Smooth muscle cell (in vitro differentiated cells): ENCODE results near the gene PTPN6. TPM values are rescaled to one million over a fixed set of nuclear protein-coding genes. Genes with fewer than 3 reads are reported as not detected.
A peak's percentile ranks its signal among the peaks of the same experiment; 100 is the strongest.

Experiments
- DNase-seq: peaks from one replicate; lab custom pipeline; 2025; ENCODE audit not compliant: unreplicated experiment; lab: John Stamatoyannopoulos, UW
- H2AFZ ChIP-seq: fragments of 200-600 bp; sonication (generic); 2 replicates; pipeline ENCODE4 v1.6.0; 2016; ENCODE audit warnings: antibody characterized with exemption, low read depth, mild to moderate bottlenecking
- H3F3A ChIP-seq: fragments of 200-600 bp; sonication (generic); 2 replicates; pipeline ENCODE4 v1.6.0; 2017; ENCODE audit warnings: antibody characterized with exemption, low read depth
- H3K27ac ChIP-seq: fragments of 200-600 bp; sonication (generic); 2 replicates; pipeline ENCODE4 v1.5.1; 2016; ENCODE audit warnings: low read depth, mild to moderate bottlenecking
- H3K27me3 ChIP-seq: fragments of 200-600 bp; sonication (generic); 2 replicates; pipeline ENCODE4 v1.6.1; 2016; ENCODE audit warnings: low read depth, mild to moderate bottlenecking
- H3K36me3 ChIP-seq: fragments of 200-600 bp; sonication (generic); 2 replicates; pipeline ENCODE4 v1.5.1; 2016; ENCODE audit warnings: low read depth
- H3K4me1 ChIP-seq: fragments of 200-600 bp; sonication (generic); 2 replicates; pipeline ENCODE4 v1.5.1; 2016; ENCODE audit warnings: low read depth
- H3K4me2 ChIP-seq: fragments of 200-600 bp; sonication (generic); 2 replicates; pipeline ENCODE4 v1.6.0; 2016; ENCODE audit warnings: mild to moderate bottlenecking
- H3K4me3 ChIP-seq: fragments of 200-600 bp; sonication (generic); 2 replicates; pipeline ENCODE4 v1.5.1; 2016; ENCODE audit warnings: mild to moderate bottlenecking
- H3K79me2 ChIP-seq: fragments of 200-600 bp; sonication (generic); 2 replicates; pipeline ENCODE4 v1.6.0; 2016; ENCODE audit warnings: low read depth, mild to moderate bottlenecking
- H3K9ac ChIP-seq: fragments of 200-600 bp; sonication (generic); 2 replicates; pipeline ENCODE4 v1.6.0; 2016; ENCODE audit warnings: low read depth
- H3K9me3 ChIP-seq: fragments of 200-600 bp; sonication (generic); replicated peaks from 2 replicates; pipeline ENCODE4 v1.5.1; 2016; ENCODE audit warnings: low read depth
- H4K20me1 ChIP-seq: fragments of 200-600 bp; sonication (generic); 2 replicates; pipeline ENCODE4 v1.6.0; 2016; ENCODE audit warnings: low read depth
- CTCF ChIP-seq: fragments of 200-600 bp; sonication (generic); IDR thresholded peaks from 2 replicates; pipeline ENCODE4 v1.5.1; 2017; ENCODE audit warnings: borderline replicate concordance, mild to moderate bottlenecking, antibody characterized with exemption; ENCODE audit not compliant: insufficient read depth, poor library complexity, severe bottlenecking
- WGBS: methylation state at CpG from one replicate; pipeline ENCODE4 v1.1.7; 2016; ENCODE audit warnings: low lambda C conversion rate; 5-methylcytosine and 5-hydroxymethylcytosine counted together
- polyA plus RNA-seq: library from polyadenylated mRNA; unstranded; fragments of >200 nt; fragmentation: Nextera tagmentation; extraction: Ambion mirVana; gene quantifications from 2 replicates; pipeline ENCODE4 v1.2.1, GENCODE V29; 2016
- total RNA-seq: library from RNA; depleted of rRNA; stranded (reverse); fragments of >200 nt; gene quantifications from 2 replicates; pipeline ENCODE4 v1.2.3, GENCODE V29; 2014

The PTPN6 gene
- total and polyA plus RNA-seq, 2 experiments from 2014 or later: 2.8 to 4.3 TPM

GRCh38 chr12:6952121-6952862 lies 1.1 kb downstream of the PTPN6 start:
- no peak for DNase-seq
- Histone ChIP-seq H3K27ac (no peak overlapping the region), H4K20me1 (no peaks in the 10 kb centered on the region), H3K27me3 (no peaks in the 10 kb centered on the region), H3K79me2 (no peaks in the 10 kb centered on the region), H3K4me3 (no peak overlapping the region), H3K4me2 (no peak overlapping the region), H3F3A (no peaks in the 10 kb centered on the region), H3K9ac (no peak overlapping the region), H3K9me3 (no peaks in the 10 kb centered on the region), H3K36me3 (no peaks in the 10 kb centered on the region), H3K4me1 (no peaks in the 10 kb centered on the region), H2AFZ (no peak overlapping the region)
- no peak for TF ChIP-seq CTCF
- 88% methylated on average over 22 of the region's 22 CpGs for WGBS

- H3K36me3 ChIP-seq: no peaks in the 10 kb centered on the region
- WGBS: 95% methylated on average over 15 of the region's 15 CpGs
- no peaks in the 10 kb centered on the region for H3K27me3 ChIP-seq
- H3K4me3 ChIP-seq: no peak overlapping the region
- H3K27ac ChIP-seq: no peak overlapping the region
- no peaks in the 10 kb centered on the region for H3F3A ChIP-seq
- no peak for DNase-seq
- no peak for TF ChIP-seq CTCF
- H2AFZ ChIP-seq: no peak overlapping the region
- H4K20me1 ChIP-seq: no peaks in the 10 kb centered on the region
- H3K79me2 ChIP-seq: no peaks in the 10 kb centered on the region
- H3K4me2 ChIP-seq: peak overlapping the region; percentile 48
- H3K9ac ChIP-seq: no peak overlapping the region
- no peaks in the 10 kb centered on the region for H3K9me3 ChIP-seq
- no peaks in the 10 kb centered on the region for H3K4me1 ChIP-seq
Measured at GRCh38 chr12:6952863-6953441, 1.8 kb downstream of the PTPN6 start.

GRCh38 chr12:6953442-6954315 lies 2.5 kb downstream of the PTPN6 start:
- DNase-seq: no peak
- H2AFZ ChIP-seq: no peak overlapping the region

More at GRCh38 chr12:6953442-6954315, 2.5 kb downstream of the PTPN6 start:
- WGBS: 65% methylated on average over 22 of the region's 24 CpGs
- TF ChIP-seq CTCF: no peak
- Histone ChIP-seq H3K9me3 (no peaks in the 10 kb centered on the region), H3K4me3 (no peak overlapping the region), H3K36me3 (no peaks in the 10 kb centered on the region), H3K4me2 (peak overlapping the region; percentile 48), H3K27ac (no peak overlapping the region), H4K20me1 (no peaks in the 10 kb centered on the region), H3K9ac (no peak overlapping the region), H3K4me1 (no peaks in the 10 kb centered on the region), H3K27me3 (no peaks in the 10 kb centered on the region), H3K79me2 (no peaks in the 10 kb centered on the region), H3F3A (no peaks in the 10 kb centered on the region)
